HG03045 (cell line): ENCODE measurements around the gene SEC24D.

Experiments used
- ATAC-seq: cut with Tn5 transposase; IDR thresholded peaks from one replicate; pipeline ENCODE4 v1.9.1; 2021; ENCODE audit warnings: mild to moderate bottlenecking, moderate library complexity; ENCODE audit not compliant: unreplicated experiment

Gene SEC24D

DNA sequence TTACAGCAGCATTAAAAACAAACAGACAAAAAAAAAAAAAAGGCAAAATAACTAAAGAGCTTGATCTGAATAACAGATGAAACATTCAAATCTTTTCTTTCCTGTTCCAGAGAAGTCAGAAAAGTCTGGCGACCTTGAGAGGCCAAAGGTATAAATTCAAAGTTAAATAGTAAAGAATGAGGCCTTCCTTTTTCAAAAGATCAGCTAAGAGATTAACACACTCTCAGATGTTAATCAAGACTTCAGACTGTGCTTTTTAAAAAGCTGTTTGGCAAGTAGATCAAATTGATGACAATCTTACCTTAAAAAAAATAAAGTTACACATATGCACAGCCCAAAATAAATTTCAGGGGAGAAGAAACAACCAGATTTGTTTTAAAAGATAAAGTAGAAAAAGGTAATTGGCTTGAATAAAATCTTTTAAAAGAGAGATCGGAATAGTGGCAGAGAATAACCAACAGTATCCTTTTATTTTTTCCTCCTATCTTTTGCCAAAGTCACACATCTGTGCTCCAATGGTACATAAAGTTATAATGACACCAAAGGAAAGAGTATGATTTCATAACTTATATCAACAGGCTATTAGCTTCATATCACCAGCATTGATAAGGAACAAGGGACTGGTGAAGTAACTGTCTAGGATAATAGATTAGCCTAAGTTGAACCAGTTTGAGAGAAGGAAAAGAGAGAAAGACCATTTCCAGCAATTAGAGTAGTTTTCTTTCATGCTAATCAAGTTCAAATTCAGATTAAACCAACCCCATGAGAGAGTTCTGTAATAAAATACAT, 80.3 kb downstream of the SEC24D start:
- ATAC-seq, result no peak

DNA sequence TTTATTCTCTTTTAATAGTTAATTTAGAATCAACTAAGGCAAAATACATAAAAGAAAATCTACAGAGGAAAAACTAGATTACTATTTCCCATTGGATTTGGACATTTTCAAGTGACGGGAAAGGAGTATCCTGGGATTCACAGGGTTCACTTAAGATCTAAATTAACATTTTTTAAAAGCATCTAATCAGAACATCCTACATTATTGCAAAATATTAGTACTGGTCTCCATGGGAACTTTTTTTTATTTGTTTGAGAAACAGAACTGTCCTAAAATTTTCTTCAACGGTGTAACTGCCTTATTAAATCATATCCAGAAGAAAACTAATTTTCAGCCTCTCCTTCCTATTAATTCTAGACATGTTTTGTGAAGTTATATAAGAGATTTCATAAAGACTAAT, 81.0 kb downstream of the SEC24D start:
- no peak for ATAC-seq

DNA sequence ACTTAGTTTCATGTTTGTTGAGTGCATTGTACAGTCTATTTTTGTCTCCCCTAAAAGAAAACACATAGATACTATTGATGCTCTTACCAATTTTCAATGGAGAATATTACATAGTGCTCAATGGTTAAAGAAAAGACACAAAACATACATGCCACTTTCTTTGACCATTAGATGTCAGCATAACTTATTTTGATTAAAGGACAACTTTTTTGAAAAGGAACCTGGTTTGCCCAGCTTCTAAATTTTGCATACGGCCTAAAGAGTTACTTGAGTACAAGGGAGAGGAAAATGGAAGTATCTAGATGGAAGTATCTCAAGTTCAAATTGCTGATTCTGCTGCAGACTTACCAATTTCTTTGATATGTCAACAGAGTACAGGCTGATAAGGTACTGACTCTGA, 82.2 kb downstream of the SEC24D start:
- no peak for ATAC-seq

DNA sequence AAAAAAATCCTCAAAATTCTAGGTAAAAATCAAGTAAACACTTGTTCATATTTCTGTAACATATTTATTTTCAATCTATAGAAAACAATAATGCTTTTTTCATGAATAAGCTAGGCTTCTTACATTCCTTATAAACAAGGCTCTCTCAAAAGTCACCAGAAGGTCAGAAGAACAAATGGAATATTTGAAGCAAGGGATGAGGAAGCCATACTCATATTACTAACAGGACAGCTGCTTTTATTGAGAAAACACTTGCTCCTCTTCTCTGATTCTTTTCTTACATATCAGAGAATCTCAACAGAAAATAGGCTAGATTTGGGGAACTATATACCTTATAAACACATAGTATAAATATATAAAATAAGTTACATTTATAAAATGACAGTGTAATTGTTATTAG, 82.8 kb downstream of the SEC24D start:
- no peak for ATAC-seq

DNA sequence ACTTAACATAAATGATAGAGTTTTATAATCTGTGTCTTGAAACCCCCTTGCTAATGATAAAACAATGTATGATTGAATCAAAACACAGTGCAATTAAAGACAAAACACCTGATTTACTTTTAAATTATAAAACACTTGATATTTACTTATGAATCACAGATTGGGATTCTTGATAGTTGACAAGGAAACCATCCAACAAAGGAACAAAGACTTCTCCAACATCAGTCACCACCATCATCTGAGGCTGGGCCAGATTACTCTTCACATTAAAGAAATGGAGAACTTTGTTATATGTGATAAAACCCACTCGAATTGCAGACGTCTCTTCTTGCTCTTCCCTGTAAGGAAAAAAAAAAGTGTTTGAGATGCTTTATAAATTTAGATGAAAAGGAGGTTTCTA, 83.4 kb downstream of the SEC24D start:
- no peak for ATAC-seq

DNA sequence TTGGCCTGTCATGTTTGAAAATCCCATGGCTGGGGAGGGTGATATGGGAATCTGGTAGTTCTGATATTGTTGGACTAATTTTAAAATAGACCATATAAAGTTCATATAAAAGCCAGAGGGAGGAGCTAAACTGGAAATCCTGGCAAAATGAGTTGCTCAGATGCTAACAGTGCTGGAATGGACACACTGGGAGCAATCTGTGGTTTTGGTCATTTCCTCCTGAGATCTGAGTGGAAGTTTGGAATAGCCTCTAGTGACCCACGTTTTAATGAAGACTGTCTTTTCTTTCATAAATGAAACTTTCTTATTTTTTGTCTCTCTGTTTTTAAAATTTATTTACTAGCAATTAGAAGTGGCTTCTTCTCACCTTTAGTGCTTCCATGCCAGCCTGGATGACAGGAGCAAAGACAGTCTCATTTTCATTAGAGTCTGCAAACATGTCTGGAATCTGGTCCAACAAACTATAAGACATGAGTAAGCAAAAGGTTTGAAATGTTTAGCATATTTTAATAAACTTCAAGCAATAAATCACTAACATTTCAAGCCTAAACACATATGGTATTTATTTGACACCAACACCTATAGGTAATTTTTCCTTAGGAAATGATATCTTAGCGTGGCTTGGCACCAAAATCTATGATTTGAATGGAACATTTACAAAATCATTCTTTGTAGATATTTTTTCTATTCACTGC, 84.2 kb downstream of the SEC24D start:
- no peak for ATAC-seq

DNA sequence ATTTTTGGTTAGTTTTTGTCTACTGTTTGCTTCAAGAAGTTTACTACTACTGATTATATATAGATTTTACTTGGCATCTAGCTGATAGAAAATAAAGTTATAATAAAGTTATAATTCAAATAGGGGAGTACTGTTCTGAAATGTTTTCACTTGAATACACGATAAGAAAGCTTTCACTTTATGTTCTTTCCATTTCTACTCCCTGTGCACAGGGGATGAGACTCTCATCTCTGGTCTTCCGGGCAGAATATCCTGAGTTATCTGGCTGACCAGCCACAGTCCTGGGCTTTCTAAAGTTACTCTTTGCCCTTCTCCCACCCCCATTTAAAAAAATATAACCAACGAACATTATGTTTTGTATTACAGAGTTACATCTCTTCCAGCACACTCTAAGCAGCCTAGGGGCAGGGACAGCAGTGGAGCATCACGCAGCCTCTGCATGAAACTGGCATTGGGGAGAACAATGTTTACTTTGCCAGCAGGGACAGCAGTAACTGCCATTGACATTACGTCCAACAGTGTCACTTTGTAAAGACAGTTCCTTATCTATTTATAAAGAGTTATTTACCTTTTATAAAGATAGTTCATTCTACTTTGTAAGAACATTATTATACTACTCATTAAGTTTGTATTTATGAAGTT, 86.5 kb downstream of the SEC24D start:
- ATAC-seq, result no peak

DNA sequence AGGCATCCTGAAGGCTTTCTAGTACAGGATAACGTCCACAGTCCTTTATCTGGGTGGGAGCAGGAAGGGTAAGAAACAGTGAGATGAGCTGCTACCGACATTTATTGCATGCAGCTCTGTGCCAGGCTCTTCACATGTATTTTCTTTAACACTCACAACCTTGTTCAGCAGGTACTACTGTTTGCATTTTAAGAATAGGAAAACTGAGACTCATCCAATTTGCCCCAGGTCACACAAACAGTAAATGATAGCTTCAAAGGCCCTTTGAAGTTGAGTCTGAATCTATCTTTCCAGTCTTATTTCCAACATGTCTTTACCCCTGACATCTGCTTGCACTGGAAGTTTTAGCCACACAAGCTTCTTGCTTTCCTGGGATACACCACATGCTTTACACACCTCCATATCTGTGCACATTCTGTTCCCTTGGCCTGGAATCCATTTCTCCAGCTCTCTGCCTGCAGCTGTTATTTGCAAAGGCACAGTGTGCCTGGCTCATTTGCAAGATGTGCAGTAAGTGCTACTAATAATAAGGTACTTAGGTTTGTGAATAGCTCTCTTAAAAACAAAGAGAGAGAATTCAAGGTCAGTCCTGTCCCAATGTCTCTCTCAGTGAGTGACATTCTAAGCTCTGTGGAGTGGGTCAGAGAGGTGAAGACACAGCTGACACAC, 89.5 kb downstream of the SEC24D start:
- ATAC-seq, result no peak

DNA sequence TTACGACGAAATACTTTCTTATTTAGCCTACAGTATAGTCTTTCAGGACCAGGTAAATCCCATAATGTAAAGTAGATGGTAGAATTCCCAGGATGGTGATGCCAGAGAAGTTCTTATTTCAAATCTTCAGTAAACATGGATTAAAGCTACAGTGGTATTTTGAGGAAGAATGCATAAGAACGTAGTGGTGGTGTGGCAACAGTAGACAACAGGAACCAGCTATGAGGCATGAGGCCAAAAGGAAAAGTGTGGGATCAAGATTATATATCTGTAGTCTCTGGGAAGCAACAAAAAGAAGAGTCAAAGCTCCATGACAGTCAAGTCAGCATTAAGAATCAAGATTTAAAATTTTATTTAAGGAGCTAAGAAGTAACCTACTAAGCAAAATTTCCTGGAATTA, 90.6 kb downstream of the SEC24D start:
- ATAC-seq, result no peak

DNA sequence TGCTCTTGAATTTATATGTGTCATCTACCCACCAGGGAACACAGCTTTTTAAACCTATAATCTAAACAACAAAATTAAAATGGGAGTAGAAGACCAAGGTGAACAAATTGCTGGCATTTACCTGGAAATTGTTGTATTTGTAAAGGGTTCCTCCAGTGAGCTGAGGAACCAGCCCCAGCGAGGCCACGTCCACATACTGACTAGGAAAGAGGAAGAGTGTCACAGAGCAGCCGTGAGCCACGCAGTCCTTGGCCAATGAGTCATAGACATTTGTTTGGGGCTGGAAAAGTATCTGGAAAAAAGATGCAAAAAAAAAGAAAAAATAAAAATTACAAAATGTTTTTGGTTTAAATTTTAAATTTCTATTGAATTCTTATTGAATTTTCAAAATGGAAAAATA, 92.1 kb downstream of the SEC24D start:
- no peak for ATAC-seq

DNA sequence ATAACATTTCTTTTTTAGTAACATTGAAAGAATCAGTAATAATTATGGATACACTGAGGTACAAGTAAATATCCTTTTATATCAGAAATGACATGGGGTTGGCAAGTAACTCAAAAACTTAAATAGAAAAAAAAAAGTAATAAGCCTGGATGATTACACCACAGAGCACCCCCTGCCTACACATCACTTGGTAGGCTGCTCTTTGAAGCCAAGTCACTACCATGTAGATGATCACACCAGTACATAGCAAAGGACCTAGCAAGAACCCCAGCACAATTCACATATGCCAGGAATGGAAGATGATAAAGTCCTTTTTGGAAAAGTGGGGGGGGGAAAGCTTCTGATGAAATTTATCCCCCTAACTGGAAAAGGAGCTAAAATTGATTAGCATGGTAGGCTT, 93.9 kb downstream of the SEC24D start:
- ATAC-seq, result no peak

DNA sequence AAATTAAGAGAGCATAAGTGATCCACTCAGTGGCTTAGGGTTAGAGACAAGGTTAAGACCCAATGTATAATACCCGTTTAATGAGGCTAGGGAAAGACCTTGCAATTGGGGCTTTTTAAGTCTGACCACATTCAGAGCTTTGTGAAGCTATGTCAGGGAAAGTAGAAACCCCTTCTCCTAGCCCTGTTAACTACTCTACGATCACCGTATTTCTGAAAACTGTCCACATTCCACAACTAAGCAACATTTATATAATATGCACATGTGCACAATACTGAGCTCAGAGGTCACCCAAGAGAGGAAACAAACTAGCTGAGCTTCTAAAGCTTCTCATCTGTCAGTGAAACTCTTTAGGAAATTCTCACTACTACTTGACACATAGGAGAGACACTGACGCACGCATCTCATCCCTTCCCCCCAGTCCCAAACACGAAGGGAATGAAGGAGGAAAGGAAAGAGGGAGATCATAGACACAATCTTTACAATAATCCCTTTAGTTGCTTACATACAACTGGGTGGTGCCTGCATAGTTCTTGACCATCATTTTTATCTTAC, 94.5 kb downstream of the SEC24D start:
- no peak for ATAC-seq

DNA sequence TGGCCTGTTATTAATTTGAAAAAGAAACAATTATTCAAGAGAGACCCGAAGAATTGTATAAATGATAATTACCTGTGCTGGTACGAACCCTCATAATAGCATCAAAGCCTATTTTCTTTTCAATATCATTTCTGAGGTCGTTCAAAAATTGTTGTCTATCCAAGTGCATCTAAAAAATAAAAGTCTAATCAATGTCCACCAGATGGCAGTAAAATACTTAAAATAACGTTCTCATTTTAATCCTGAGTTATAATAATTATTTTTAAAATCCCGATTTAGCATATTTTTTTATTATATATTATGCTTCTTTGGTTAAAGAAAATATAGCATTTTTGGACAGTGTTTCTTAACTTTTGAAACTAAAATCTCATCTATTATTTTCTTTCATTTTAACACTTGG, 95.1 kb downstream of the SEC24D start:
- no peak for ATAC-seq

DNA sequence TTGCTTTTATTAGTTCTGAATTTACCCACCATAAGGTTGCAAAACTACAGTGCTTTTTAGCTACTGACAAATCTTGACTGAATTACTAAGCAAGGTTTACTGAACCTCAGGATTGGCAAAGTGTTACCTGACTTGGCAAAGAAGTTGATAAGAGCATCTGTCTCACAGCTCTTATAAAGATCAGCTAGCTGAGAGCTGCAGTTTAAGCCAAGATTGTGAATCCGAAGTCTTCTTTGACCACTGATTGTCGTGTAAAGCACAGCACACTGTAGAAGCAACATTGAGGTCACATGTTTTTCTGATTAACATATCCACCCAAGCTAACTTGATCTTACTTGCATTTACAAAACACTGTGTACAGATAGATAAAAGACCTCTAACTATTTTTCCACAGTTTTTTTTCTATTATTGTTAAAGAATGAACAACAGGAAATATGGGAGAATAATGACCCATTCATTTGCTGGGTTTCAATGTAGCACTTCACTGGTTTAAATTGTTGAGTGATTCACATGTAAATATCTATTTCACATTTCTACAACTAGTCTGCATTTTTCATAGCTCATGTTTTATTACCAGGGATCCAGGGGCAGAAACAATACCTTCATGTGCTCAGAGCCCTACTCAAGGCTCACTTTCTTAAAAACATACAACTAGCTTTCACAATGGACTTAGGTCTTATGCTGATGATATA, 96.8 kb downstream of the SEC24D start:
- ATAC-seq, result no peak

DNA sequence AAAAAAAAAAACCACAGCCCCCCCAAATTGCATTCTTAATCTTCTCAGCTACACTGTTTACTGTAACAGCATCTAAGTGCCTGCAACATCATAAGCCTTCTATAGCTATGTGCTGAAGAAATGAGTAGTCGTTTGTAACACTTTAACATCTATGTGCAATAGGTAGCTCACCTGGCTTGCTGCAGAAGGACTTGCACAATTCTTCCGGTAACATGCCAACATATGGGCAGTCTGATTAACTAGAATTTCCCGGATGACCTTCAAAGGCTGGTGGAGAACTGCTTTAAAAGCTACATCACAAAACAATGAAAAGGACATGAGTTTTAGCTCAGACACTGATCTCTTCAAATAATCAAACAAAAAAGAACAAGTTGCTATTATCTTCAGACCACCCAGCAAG, 97.8 kb downstream of the SEC24D start:
- no peak for ATAC-seq

DNA sequence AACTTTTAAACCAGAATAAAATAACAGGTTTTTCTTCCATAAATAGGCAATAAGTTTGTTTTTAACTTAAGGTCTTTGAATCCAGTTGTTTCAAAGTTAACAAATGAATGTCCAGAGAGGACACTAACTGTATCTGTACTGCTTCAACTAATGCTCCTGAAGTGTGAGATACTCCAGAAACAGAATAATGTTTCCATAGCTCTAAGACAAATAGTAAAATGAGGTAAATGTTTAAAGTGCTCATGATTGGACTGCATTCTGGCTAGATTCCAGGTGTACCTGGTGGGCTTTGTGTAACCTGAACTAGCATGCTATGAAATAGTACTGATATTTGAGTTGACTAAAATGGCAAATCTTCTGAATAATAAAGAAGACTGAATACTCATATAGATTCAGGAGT, 99.0 kb downstream of the SEC24D start:
- no peak for ATAC-seq

DNA sequence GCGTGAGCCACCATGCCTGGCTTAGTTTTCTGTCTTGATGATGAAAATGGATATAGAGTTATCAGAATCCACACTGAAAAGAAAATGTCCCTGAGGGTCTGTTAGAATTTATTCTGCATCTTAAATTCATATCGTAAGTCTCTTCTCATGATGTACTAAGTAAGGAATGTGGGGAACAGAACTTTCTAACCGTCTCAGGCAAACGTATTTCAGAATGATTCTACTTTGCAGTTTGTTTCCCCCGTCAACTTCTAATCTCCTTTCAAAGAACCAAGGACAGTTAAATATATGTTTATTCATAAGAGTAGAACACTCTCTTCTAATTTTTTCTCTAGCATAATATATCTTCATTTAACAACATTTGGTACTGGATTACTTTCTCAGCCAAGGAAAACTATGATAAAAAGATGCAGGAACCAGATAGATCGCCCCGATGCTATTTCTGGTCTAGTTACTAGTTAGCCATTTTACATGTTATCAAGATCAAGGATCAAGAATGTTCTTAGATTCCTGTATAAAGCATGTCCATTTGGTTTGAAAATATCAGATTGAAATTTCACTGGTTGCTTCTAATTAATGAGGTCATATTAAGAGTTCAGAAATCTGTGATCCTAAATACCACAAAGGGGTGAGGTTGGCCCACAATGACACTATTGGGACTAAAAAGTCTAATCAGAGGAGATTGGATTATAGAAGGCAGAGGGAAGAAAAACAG, 101.3 kb downstream of the SEC24D start:
- ATAC-seq, result no peak

DNA sequence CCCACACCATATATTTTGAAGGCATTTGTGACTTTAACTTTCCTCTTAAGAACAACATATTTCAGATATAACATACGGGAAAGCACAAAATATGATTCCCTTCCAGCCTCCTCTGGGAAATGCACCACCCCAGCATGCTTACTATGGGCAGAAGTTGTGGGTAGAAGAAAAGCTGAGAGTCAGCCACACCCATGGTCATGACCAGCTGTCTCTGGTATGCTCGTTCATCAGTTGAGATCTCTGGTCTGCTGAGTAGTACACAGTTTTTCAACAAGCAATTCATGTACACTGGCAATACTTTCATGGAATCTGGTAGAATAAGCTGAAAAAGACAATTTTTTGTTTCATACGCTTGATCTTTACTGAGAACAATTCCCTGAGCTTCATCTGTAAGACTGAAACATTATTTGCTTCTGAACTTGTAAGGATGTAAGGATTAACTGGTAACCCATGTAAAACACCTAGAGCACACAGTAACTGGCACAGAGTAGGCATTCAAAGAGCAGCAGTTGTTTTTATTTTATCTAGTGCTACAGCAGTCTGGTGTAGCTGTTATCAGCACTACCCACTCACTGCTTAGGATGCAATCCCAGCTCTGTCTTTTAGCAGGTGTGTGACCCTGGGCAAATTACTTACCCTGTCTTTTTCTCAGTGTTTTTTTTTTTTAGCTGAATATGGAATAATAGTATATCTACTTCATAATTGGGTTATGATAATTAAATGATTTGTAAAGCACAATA, 103.2 kb downstream of the SEC24D start:
- ATAC-seq, result no peak

DNA sequence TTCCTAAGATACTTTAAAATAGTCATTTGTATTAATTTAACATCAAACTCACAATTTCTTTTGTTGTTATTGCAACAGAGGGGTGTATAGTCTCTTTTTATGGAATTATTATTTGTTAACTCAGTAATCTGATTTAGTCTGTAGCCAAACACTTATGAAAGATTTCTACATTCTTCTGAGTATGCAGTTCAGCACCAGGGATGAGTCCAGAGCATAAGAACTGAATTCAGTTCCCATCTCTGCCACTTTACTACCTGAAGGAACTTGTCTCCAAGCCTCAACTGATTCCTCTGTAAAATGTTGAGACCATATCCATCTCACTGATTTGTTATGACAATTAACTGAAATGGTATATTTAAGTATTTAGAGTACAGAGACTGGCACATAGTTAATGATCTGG, 105.2 kb downstream of the SEC24D start:
- no peak for ATAC-seq
